Measurements from ENCODE around the gene STX11.

Gene STX11

GRCh38 chr6:144143106-144143505 is 7.2 kb upstream of the STX11 start:
- FAIRE-seq, result no peak

- no peak for FAIRE-seq
Measured at GRCh38 chr6:144143878-144144277, 6.4 kb upstream of the STX11 start.

DNA sequence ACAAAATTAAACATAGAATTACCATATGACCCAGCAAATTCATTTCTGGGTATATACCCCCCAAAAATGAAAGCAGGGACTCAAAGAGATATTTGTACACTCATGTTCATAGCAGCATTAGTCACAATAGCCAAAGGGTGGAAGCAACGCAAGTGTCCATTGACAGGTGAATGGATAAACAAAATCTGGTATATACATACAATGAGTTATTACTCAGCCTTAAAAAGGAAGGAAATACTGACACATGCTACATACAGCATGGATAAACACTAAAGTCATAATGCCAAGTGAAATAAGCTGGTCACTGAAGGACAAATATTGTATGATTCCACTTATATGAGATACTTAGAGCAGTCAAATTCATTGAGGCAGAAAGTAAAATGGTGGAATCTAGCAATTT is 5.3 kb upstream of the STX11 start:
- no peak for FAIRE-seq

DNA sequence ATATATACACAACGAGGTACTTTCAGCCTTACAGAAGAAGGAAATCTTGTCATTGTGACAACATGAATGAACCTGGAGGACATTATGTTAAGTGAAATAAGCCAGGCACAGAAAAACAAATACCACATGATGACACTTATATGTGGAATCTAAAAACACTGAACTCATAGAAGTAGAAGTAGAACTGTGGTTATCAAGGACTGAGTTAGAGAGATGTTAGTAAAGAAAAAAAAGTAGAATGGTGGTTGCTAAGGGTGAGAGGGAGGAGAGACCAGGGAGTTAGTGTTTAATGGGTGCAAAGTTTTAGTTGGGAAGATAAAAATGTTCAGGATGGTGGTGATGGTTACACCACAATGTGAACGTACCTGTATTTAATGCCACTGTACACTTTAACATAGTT is 4.8 kb upstream of the STX11 start:
- no peak for FAIRE-seq

GRCh38 chr6:144148886-144149285 is 1.4 kb upstream of the STX11 start:
- FAIRE-seq, result no peak

DNA sequence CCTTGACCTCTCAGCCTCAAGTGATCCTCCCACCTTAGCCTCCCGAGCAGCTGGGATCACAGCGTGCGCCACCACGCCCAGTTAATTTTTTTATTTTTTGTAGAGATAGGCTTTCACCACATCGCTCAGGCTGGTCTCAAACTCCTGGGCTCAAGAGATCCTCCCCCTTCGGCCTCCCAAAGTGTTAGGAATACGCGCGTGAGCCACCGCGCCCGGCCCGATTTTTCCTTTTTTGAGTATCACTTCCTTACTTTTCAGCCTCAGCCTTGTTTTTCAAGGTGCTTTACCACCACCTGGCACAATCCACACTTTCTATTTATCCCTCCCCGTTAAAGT is 791 bp upstream of the STX11 start:
- no peak for FAIRE-seq

GRCh38 chr6:144150710-144151657 is 667 bp downstream of the STX11 start:
- FAIRE-seq, result no peak

DNA sequence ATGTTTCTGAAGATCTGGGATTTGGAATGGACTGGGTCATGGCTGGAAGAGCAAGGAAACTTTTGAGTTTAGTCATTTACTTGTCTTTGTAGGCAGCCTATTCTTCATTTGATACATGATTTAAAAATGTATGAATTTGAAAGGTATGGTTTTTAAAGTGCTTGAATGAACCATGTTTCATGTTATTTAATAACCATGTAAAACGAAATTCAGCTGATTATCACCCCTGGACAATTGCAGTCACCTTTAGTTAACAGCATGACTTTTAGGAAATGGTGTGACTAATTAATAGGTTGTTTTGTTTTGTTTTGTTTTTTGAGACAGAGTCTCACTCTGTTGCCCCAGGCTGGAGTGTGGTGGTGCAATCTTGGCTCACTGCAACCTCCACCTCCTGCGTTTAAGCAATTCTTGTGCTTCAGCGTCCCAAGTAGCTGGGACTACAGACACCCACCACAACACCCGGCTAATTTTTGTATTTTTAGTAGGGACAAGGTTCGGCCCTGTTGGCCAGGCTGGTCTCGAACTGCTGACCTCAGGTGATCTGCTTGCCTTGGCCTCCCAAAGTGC is 2.1 kb downstream of the STX11 start:
- no peak for FAIRE-seq

DNA sequence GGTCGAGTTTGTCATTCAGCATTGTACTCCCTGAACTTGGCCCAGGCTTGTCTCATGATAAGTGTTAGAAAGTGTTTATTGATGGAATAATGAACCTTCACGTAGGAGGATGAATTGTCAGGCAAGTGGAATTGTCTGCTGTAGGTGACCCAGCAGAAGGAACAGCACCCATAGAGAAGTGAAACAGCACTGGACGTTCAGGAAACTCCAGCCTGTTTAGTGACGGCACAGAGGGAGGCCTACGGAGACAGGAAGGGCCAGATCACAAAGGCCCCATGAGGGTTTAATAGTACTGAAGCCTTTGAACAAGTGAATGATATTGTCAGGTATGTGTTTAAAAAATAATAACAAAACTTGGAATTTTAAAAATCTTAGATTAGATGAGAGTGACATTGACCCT is 2.9 kb downstream of the STX11 start:
- FAIRE-seq, result no peak

DNA sequence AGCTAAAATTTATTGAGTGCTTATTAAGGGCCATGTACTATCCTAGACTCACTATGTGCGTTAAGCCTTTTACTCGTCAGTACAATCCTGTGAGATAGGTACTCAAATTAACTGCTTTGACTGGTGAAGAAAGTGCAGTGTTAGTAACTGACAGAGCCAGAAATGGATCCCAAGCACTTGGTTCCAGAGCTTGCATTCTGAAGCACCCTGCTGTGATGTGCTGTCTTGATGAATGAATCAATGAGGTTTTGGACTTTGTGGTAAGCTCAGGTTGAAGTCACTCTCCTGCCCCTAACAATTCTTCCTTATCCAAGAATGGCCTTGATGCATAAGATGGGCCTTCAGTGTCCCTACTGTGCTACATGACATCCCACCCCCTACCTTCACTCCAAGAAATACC is 3.7 kb downstream of the STX11 start:
- no peak for FAIRE-seq

DNA sequence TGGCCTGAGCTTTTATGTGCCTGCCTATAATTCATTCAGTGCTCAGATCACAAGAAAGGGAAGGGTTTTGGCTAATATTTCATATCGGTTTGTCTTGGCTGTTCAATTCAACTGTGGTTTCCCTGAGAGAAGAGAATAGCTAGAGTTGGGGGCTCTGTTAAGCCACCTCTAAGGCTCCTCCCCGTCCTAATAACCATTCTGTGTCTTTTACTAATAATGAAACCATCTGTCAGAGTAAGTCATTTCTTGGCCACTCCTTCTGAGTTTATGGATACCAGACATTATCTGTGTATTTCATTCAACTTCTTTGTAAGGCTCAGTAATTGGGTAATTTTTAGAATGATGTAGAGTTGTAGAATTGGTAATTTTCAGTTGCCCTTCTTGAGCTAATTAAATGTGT is 5.2 kb downstream of the STX11 start:
- FAIRE-seq, result no peak

DNA sequence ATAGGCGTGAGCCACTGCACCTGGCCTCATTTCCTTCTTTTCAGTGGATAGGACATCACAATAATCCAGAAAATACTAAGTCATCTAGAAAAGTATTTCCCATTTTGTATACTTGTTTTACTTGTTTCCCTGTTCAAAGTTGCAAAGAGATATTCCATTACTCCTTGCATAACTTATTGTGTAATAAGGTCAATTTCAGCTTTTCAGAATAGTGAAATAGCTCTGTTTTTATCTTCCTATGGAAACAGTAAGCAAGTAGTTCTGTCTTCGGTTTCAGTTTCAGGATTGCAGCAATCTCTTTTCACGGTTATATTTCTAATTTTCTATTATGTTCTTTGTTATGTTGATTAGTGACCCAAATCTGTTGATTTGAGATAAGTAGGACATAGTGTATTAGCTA is 6.0 kb downstream of the STX11 start:
- FAIRE-seq, result no peak

DNA sequence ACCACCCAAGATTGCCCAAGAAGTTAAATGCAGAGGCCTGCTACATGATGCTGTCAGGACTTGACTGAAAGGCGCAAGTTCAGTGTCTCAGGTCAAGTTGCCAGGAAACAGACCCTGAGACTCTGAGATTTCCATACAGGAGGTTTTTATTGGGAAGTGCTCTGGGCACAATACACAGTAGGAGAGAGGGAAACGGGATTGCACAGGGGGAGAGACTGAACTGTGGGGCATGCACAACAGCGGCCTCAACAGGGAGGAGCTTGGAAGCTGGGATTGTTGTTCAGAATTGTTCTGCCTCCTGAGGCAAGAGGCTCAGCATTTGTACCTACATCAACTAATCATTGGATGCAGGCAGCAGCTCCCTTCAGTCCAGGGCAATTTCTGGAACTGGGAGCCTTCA is 6.7 kb downstream of the STX11 start:
- no peak for FAIRE-seq

DNA sequence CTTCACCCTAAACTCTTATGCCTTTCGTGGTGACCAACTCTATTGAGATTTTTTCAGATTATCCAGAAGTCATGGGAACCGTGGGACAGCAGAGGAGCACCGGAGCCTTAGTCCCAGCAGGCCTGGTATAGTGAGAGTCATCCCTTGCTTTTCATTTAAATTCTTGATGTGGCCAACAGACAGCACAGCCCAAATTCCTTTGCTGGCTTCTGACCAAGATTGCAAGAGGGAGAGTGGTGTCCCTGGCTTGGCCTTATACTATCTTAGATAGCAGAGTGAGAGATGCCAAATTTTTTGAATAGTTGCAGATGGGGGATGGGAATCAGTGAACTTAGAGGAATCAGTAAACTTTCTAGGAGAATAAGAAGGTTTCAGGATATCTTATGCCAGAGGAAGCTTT is 7.8 kb downstream of the STX11 start:
- FAIRE-seq, result no peak

DNA sequence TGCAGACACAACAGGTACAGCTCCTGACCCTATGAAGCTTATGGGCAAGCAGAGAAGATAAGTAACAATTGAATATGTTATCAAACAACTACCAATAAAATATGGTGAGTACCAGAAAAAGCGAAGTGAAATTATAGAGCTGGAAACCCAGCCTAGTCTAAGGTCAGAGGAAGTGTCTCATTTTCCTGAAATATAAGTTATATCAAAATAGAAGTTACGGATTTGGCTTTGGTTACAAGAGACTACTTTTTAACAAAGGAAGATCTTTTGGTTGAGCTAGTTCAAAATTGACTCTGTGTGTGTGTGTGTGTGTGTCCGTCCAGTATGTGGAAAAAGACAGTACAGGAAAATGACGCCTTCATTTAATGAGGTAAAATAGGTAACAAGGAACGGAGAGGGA is 8.9 kb downstream of the STX11 start:
- FAIRE-seq, result no peak

- no peak for FAIRE-seq
Measured at GRCh38 chr6:144159742-144160141, 9.4 kb downstream of the STX11 start.

- FAIRE-seq, result no peak
Measured at GRCh38 chr6:144160431-144161005, 10.2 kb downstream of the STX11 start.

DNA sequence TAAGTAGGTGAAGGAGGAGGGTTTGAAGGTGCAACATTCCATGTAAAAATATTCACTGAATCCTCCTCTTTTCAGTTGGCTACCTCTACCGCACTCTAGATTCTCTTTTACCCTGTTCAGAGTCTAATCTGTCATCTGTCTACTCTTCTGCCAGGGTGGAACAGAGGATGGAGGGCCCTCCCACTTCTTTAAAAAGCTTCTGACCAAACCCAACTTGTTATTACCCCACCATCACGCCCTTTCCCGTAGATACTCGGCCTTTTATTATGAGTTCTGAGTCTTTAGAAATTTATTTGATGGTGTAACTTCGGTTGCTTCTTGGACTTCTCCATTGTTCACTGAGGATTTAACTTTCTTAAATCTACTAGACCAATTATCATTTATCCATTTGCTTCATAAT is 11.7 kb downstream of the STX11 start:
- no peak for FAIRE-seq

GRCh38 chr6:144162977-144163376 is 12.7 kb downstream of the STX11 start:
- no peak for FAIRE-seq

GRCh38 chr6:144165784-144166183 is 15.5 kb downstream of the STX11 start:
- FAIRE-seq, result no peak

- no peak for FAIRE-seq
Measured at GRCh38 chr6:144170044-144170443, 19.7 kb downstream of the STX11 start.

DNA sequence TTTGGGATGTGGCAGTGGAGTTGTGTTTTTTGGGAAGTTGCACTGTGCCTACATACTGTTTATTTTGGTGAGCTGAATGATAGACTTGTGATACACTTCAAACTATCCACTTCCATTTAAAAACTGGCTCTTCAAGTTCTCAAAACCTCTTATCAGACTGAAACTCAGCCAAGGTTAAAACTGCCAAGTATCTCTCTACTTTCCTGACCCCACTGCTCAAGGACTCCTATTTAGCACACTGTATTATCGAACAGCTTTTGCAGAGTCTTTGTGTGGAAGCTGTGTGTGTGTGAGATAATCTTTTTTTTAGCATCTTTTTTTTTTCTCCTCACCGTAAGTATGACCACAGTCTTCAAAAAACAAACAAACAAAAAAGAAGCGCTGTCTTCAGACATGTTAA is 21.1 kb downstream of the STX11 start:
- FAIRE-seq, result no peak

DNA sequence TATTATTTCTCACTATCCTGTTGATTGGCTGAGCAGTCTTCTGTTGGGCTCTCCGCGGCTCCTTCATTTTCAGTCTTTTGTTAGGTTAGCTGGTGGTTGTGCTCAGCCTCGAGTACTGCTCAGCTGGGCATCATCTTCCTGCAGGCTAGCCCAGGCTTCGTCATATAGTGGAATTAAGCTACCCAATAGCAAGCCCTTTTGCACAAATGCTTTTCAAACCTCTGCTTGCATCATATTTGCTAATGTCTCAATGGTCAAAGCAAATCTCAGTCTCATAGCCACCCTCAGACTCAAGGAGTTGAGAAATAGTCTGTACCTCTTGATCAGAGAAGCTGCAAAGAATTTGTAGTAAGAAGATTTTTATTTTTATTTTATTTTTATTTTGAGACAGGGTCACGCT is 23.7 kb downstream of the STX11 start:
- FAIRE-seq, result no peak

- FAIRE-seq, result no peak
Measured at GRCh38 chr6:144176043-144176442, 25.7 kb downstream of the STX11 start.

- no peak for FAIRE-seq
Measured at GRCh38 chr6:144177726-144178125, 27.4 kb downstream of the STX11 start.

Data from A204.1 (cell line).